ENCODE results near the gene LAS1L. TPM values are rescaled to one million over a fixed set of nuclear protein-coding genes. Genes with fewer than 3 reads are reported as not detected.
"Not testable (repeated sequence)": the region's sequence is repeated elsewhere in the genome, so short reads cannot be mapped to it uniquely, and the experiment has no call there.

Gene LAS1L
- total RNA-seq, 1 donor from 2014 or later, result 18.5 TPM

DNA sequence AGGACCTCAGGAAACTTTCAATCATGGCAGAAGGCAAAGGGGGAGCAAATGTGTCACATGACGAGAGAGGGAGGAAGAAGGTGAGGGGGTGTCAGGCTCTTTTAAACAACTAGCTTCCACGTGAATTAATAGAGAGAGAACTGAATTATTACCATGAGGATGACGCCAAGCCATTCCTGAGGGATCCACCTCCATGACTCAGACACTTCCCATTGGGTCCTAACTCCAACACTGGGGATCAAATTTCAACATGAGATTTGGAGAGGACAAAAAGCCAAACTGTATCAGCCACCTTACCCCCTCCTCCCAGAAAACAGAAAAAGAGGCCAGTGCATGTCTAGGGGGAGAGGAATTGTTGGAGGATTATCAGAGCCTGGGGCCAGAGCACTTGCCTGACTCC lies 40.4 kb upstream of the LAS1L start:
- no peak overlapping the region for H3K27ac Mint-ChIP-seq (ENCODE audit: unreplicated experiment)
- no peak for DNase-seq (ENCODE audit: low spot score)
- no peaks in the 10 kb centered on the region for H3K36me3 Mint-ChIP-seq (ENCODE audit: low read depth)
- no peak overlapping the region for H3K4me3 Mint-ChIP-seq (ENCODE audit: unreplicated experiment)
- TF ChIP-seq, protein P1, sequence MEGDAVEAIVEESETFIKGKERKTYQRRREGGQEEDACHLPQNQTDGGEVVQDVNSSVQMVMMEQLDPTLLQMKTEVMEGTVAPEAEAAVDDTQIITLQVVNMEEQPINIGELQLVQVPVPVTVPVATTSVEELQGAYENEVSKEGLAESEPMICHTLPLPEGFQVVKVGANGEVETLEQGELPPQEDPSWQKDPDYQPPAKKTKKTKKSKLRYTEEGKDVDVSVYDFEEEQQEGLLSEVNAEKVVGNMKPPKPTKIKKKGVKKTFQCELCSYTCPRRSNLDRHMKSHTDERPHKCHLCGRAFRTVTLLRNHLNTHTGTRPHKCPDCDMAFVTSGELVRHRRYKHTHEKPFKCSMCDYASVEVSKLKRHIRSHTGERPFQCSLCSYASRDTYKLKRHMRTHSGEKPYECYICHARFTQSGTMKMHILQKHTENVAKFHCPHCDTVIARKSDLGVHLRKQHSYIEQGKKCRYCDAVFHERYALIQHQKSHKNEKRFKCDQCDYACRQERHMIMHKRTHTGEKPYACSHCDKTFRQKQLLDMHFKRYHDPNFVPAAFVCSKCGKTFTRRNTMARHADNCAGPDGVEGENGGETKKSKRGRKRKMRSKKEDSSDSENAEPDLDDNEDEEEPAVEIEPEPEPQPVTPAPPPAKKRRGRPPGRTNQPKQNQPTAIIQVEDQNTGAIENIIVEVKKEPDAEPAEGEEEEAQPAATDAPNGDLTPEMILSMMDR (IDR thresholded peaks at IDR 0.05), result no peak
- peaks cover 6% of the 10 kb centered on the region for H3K9me3 Mint-ChIP-seq (ENCODE audit: low read depth)
- peaks cover 4% of the 10 kb centered on the region for H3K27me3 Mint-ChIP-seq (ENCODE audit: low read depth)
- H3K4me1 Mint-ChIP-seq (ENCODE audit: low read depth), result no peaks in the 10 kb centered on the region

DNA sequence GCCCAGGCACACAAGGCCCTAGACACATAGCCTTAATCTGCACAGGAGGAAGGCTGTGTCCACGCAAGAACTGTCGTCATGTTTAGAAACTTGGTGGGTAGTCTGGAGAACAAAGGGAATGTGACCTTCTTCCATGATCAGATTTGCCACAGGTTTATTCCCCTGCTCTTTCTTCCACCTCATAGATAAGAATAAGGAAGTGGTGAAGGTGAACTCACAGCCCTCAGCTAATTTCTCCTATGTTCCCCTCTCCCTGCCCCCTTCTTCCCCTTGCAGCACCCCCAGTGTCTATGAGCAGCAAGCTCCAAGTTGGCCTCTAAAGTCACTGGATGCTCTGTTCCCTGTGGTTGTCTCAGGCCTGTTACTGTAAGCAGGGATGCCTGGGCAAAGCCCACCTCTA lies 39.8 kb upstream of the LAS1L start:
- TF ChIP-seq, protein P1 (IDR thresholded peaks at IDR 0.05), result no peak
- Mint-ChIP-seq H3K27me3 (ENCODE audit: low read depth) (peaks cover 1% of the 10 kb centered on the region), H3K4me1 (ENCODE audit: low read depth) (no peaks in the 10 kb centered on the region), H3K36me3 (ENCODE audit: low read depth) (no peaks in the 10 kb centered on the region), H3K9me3 (ENCODE audit: low read depth) (peaks cover 10% of the 10 kb centered on the region), H3K4me3 (ENCODE audit: unreplicated experiment) (no peak overlapping the region), H3K27ac (ENCODE audit: unreplicated experiment) (no peak overlapping the region)
- DNase-seq (ENCODE audit: low spot score), result no peak

DNA sequence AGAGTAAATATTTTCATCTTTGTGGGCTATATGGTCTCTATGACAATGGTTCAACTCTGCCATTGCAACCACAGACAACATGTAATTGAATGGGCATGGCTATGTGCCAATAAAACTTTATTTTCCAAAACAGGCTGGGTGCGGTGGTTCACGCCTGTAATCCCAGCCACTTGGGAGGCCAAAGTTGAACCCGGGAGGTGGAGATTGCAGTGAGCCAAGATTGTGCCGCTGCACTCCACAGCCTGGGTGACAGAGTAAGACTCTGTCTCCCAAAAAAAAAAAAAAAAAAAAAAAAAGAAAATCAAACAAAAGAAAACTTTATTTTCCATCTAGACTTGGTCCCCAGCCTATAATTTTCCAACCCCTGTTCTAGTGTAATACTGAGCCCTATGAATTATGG lies 38.4 kb upstream of the LAS1L start:
- TF ChIP-seq, protein P1 (IDR thresholded peaks at IDR 0.05), result no peak
- no peaks in the 10 kb centered on the region for H3K4me1 Mint-ChIP-seq (ENCODE audit: low read depth)
- H3K9me3 Mint-ChIP-seq (ENCODE audit: low read depth), result peaks cover 10% of the 10 kb centered on the region
- peaks cover 2% of the 10 kb centered on the region for H3K27me3 Mint-ChIP-seq (ENCODE audit: low read depth)
- H3K27ac Mint-ChIP-seq (ENCODE audit: unreplicated experiment), result no peak overlapping the region
- DNase-seq (ENCODE audit: low spot score), result no peak
- H3K36me3 Mint-ChIP-seq (ENCODE audit: low read depth), result no peaks in the 10 kb centered on the region
- H3K4me3 Mint-ChIP-seq (ENCODE audit: unreplicated experiment), result no peak overlapping the region

DNA sequence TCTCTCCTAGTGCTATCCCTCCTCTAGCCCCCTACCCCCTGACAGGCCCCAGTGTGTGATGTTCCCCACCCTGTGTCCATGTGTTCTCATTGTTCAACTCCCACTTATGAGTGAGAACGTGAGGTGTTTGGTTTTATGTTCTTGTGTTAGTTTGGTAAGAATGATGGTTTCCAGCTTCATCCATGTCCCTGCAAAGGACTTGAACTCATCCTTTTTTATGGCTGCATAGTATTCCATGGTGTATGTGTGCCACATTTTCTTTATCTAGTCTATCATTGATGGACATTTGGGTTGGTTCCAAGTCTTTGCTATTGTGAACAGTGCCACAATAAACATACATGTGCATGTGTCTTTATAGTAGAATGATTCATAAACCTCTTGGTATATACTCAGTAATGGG lies 28.3 kb upstream of the LAS1L start:
- not testable (repeated sequence) for H3K36me3 Mint-ChIP-seq (ENCODE audit: low read depth); H3K4me1 Mint-ChIP-seq (ENCODE audit: low read depth); H3K27ac Mint-ChIP-seq (ENCODE audit: unreplicated experiment); H3K27me3 Mint-ChIP-seq (ENCODE audit: low read depth); DNase-seq (ENCODE audit: low spot score); H3K4me3 Mint-ChIP-seq (ENCODE audit: unreplicated experiment)
- peaks cover 23% of the 10 kb centered on the region for H3K9me3 Mint-ChIP-seq (ENCODE audit: low read depth)

DNA sequence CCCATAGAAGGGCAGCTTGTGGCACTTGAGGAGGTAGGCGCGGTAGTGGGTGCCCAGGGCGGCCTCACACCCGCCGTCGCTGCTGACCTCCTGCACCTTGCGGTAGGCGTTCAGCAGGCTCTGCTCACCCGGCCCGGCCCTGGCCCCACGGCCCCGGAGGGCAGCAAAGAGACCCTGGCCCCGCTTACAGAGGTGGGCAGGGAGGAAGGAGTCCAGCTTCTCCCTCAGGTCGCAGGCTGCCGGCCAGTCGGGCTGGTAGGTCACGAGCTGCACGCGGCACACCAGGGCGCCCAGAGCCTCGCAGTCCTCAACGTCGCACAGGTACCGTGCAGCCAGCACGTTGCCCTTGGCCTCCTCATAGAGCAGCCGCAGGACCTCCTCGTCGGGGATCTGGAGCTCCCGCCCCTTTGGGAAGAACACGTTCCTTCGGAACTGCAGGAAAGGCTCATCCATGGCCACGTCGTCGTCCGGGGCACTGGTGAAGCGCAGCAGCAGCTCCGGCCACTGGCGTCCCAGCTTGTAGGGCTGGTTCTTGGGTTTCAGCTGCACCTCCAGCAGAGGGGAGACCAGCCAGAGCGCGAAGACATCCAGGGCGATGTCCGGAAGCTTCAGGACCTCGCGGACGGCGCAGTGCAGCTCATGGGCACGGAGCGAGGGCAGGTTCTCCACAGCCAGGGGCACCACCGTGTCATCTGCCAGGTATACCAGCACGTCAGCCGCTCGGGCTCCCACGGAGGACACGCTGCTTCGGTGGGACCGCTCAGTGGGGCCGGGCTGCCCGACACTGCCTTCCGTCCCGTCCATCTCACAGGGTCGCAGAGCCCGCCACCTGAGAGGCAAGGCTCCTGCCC lies 17.1 kb upstream of the LAS1L start:
- H3K27ac Mint-ChIP-seq (ENCODE audit: unreplicated experiment), result no peak overlapping the region
- no peaks in the 10 kb centered on the region for H3K4me1 Mint-ChIP-seq (ENCODE audit: low read depth)
- no peaks in the 10 kb centered on the region for H3K36me3 Mint-ChIP-seq (ENCODE audit: low read depth)
- TF ChIP-seq, protein P1 (IDR thresholded peaks at IDR 0.05), result no peak
- H3K9me3 Mint-ChIP-seq (ENCODE audit: low read depth), result peaks cover 13% of the 10 kb centered on the region
- no peak overlapping the region for H3K4me3 Mint-ChIP-seq (ENCODE audit: unreplicated experiment)
- DNase-seq (ENCODE audit: low spot score), result no peak
- no peaks in the 10 kb centered on the region for H3K27me3 Mint-ChIP-seq (ENCODE audit: low read depth)

DNA sequence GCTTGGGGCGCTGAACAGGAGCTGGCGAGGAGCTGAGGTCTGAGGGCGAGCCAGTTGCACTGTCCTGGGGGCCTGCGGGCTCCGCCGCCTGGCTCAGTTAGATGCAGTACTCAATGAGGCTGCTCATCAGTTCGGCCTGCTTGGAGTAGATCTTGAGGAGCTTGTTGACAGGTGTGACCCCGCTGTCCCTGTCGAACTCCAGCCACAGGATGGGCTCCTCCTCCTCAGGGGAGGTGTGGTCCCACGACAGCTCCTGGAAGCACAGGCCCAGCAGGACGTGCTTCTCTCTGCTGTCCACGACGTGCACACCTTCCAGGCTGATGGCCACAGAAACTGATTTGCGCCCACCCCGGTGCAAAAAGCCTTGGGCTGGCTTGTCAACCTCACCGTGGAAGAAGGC lies 16.5 kb upstream of the LAS1L start:
- TF ChIP-seq, protein P1 (IDR thresholded peaks at IDR 0.05), result no peak
- no peak overlapping the region for H3K27ac Mint-ChIP-seq (ENCODE audit: unreplicated experiment)
- no peaks in the 10 kb centered on the region for H3K27me3 Mint-ChIP-seq (ENCODE audit: low read depth)
- no peaks in the 10 kb centered on the region for H3K4me1 Mint-ChIP-seq (ENCODE audit: low read depth)
- H3K36me3 Mint-ChIP-seq (ENCODE audit: low read depth), result no peaks in the 10 kb centered on the region
- peaks cover 13% of the 10 kb centered on the region for H3K9me3 Mint-ChIP-seq (ENCODE audit: low read depth)
- H3K4me3 Mint-ChIP-seq (ENCODE audit: unreplicated experiment), result no peak overlapping the region
- no peak for DNase-seq (ENCODE audit: low spot score)

All from chondrocyte (in vitro differentiated cells).